A549 (cell line): Measurements from ENCODE around the gene ZNF441. TPM values are rescaled to one million over a fixed set of nuclear protein-coding genes. Genes with fewer than 3 reads are reported as not detected.

Experiments used
- ATAC-seq, 2 experiments: fragments of 200-7000 bp in 1 of 2; fragments of >200 bp in 1 of 2; cut with Nextera tagmentation in 1 of 2; cut with Tn5 transposase in 1 of 2; 3 replicates each; pipeline versions ENCODE4 v1.8.0 to v1.9.1; 2018 to 2020; ENCODE audit warnings: mild to moderate bottlenecking in 1 of 2, moderate library complexity in 1 of 2
- CTCF ChIA-PET: fragments of 300-600 bp; sonication (Branson Sonifier 250); formaldehyde crosslinking; extraction: SDS; loops from one replicate; lab custom pipeline; 2021; ENCODE audit warnings: antibody characterized with exemption, inconsistent platforms; lab: Yijun Ruan, JAX
- POLR2A ChIA-PET: fragments of 350-600 bp; formaldehyde crosslinking; extraction: SDS; loops from one replicate; lab custom pipeline; 2021; ENCODE audit warnings: antibody characterized with exemption, inconsistent platforms; lab: Yijun Ruan, JAX
- DNase-seq, 2 experiments: peaks; one replicate each; pipeline versions ENCODE4 v3.0.0 to v3.0.0-alpha.2; 2011 to 2016; ENCODE audit warnings: low read depth in 1 of 2, low spot score in 1 of 2
- FAIRE-seq: peaks from 2 replicates; lab custom pipeline; 2011; peaks lifted over from hg19 to GRCh38; lab: Jason Lieb, UNC
- H3K27ac ChIP-seq, 2 experiments: fragments of >200 bp; sonication (Bioruptor Twin); formaldehyde crosslinking; 3 replicates each; pipeline ENCODE4 v1.5.1; 2016 to 2017
- H3K4me1 ChIP-seq: fragments of >200 bp; sonication (Bioruptor Twin); formaldehyde crosslinking; 3 replicates; pipeline ENCODE4 v1.6.1; 2016
- H3K4me2 ChIP-seq: fragments of >200 bp; sonication (Bioruptor Twin); formaldehyde crosslinking; 3 replicates; pipeline ENCODE4 v1.6.1; 2016
- H3K4me3 ChIP-seq: fragments of >200 bp; sonication (Bioruptor Twin); formaldehyde crosslinking; 3 replicates; pipeline ENCODE4 v1.5.1; 2016
- H3K9me3 ChIP-seq: fragments of >200 bp; sonication (Bioruptor Twin); formaldehyde crosslinking; 3 replicates; pipeline ENCODE4 v1.6.1; 2016
- BHLHE40 ChIP-seq: IDR thresholded peaks from 2 replicates; pipeline ENCODE4 v1.6.1; 2012; ENCODE audit warnings: low read depth, low read length, inconsistent platforms
- CBX2 ChIP-seq: fragments of 200-600 bp; sonication (generic); IDR thresholded peaks from 2 replicates; pipeline ENCODE4 v1.6.1; 2016; ENCODE audit warnings: low read depth, mild to moderate bottlenecking, borderline replicate concordance
- CTCF ChIP-seq: fragments of >200 bp; sonication (Bioruptor Twin); formaldehyde crosslinking; IDR thresholded peaks from 3 replicates; pipeline ENCODE4 v1.5.1; 2016
- ESRRA ChIP-seq: fragments of 150-350 bp; IDR thresholded peaks from 2 replicates; pipeline ENCODE4 v1.6.1; 2014; ENCODE audit warnings: mild to moderate bottlenecking, low read length, borderline replicate concordance
- FOSB ChIP-seq: fragments of 250-450 bp; sonication (Bioruptor Pico); IDR thresholded peaks from 2 replicates; pipeline ENCODE4 v1.5.0; 2020; ENCODE audit warnings: mild to moderate bottlenecking, moderate library complexity
- HES2 ChIP-seq: fragments of >200 bp; sonication (Bioruptor Twin); formaldehyde crosslinking; IDR thresholded peaks from 2 replicates; pipeline ENCODE4 v1.6.1; 2016
- HOXA7 ChIP-seq: fragments of 250-450 bp; sonication (Bioruptor Pico); IDR thresholded peaks from 2 replicates; pipeline ENCODE4 v1.5.0; 2020; ENCODE audit warnings: mild to moderate bottlenecking, moderate library complexity
- HOXB13 ChIP-seq: fragments of 250-450 bp; sonication (Bioruptor Pico); IDR thresholded peaks from 2 replicates; pipeline ENCODE4 v1.5.0; 2020; ENCODE audit warnings: low read depth, mild to moderate bottlenecking, moderate library complexity
- JUN ChIP-seq, 2 experiments: fragments of >200 bp; sonication (Bioruptor Twin); formaldehyde crosslinking; IDR thresholded peaks; 2 replicates in 1 of 2; 3 replicates in 1 of 2; pipeline ENCODE4 v1.6.1; 2016 to 2017
- JUNB ChIP-seq: fragments of >200 bp; sonication (Bioruptor Twin); formaldehyde crosslinking; IDR thresholded peaks from 2 replicates; pipeline ENCODE4 v1.6.1; 2016
- KDM1A ChIP-seq: fragments of 200-600 bp; sonication (generic); IDR thresholded peaks from 2 replicates; pipeline ENCODE4 v1.6.1; 2016; ENCODE audit warnings: low read depth, mild to moderate bottlenecking
- MAZ ChIP-seq: fragments of 150-350 bp; IDR thresholded peaks from 2 replicates; pipeline ENCODE4 v1.6.1; 2014; ENCODE audit warnings: antibody characterized with exemption, low read depth, low read length, borderline replicate concordance
- POLR2AphosphoS2 ChIP-seq: conservative IDR thresholded peaks from 2 replicates; pipeline ENCODE4 v1.6.1; 2012; ENCODE audit warnings: low read length, improper control_type of control experiment, inconsistent platforms
- RCOR1 ChIP-seq: fragments of 150-350 bp; IDR thresholded peaks from 2 replicates; pipeline ENCODE4 v1.6.1; 2014; ENCODE audit warnings: antibody characterized with exemption, low read length, low read depth
- REST ChIP-seq: fragments of 200-600 bp; sonication (generic); IDR thresholded peaks from 2 replicates; pipeline ENCODE4 v1.6.1; 2016; ENCODE audit warnings: antibody characterized with exemption, mild to moderate bottlenecking, moderate library complexity
- RFX5 ChIP-seq: fragments of 450-650 bp; IDR thresholded peaks from 2 replicates; pipeline ENCODE4 v1.7.1; 2014; ENCODE audit warnings: antibody characterized with exemption, mild to moderate bottlenecking, moderate library complexity
- RNF2 ChIP-seq: fragments of 200-600 bp; sonication (generic); IDR thresholded peaks from 2 replicates; pipeline ENCODE4 v1.6.1; 2016; ENCODE audit warnings: low read depth, mild to moderate bottlenecking, antibody characterized with exemption, moderate library complexity, borderline replicate concordance
- TFCP2L1 ChIP-seq: fragments of 250-450 bp; sonication (Bioruptor Pico); IDR thresholded peaks from 2 replicates; pipeline ENCODE4 v1.5.0; 2021; ENCODE audit warnings: mild to moderate bottlenecking
- ZSCAN20 ChIP-seq: fragments of 250-450 bp; sonication (Bioruptor Pico); IDR thresholded peaks from 2 replicates; pipeline ENCODE4 v1.8.0; 2022; ENCODE audit warnings: mild to moderate bottlenecking, moderate library complexity
- WGBS: methylation state at CpG from one replicate; pipeline ENCODE4 v1.1.6; 2017; ENCODE audit errors: missing lambda C conversion rate; 5-methylcytosine and 5-hydroxymethylcytosine counted together
- polyA plus RNA-seq, 4 experiments: library from polyadenylated mRNA; depleted of rRNA in 3 of 4; stranded (reverse); fragments of >200 nt; fragmentation: RNase III in 1 of 4; extraction: RNeasy Plus Mini Kit Qiagen cat#74134 plus additional on column Dnase treatment in 1 of 4; gene quantifications; 2 replicates in 3 of 4; 3 replicates in 1 of 4; pipeline ENCODE4 v1.2.3, GENCODE V29; 2011 to 2017
- TF ChIP-seq, protein P1 (sequence below): fragments of 250-450 bp; sonication (Bioruptor Pico); IDR thresholded peaks from 2 replicates; pipeline ENCODE4 v1.5.0; 2020; ENCODE audit warnings: low read depth, mild to moderate bottlenecking, moderate library complexity
- TF ChIP-seq, protein P2 (sequence below): fragments of 150-350 bp; IDR thresholded peaks from 2 replicates; pipeline ENCODE4 v1.6.1; 2014; ENCODE audit warnings: low read depth, mild to moderate bottlenecking, low read length

Gene ZNF441
- polyA plus RNA-seq, 2 of the 4 experiments (the other 2 are of a cell fraction) = 0.01 TPM

DNA sequence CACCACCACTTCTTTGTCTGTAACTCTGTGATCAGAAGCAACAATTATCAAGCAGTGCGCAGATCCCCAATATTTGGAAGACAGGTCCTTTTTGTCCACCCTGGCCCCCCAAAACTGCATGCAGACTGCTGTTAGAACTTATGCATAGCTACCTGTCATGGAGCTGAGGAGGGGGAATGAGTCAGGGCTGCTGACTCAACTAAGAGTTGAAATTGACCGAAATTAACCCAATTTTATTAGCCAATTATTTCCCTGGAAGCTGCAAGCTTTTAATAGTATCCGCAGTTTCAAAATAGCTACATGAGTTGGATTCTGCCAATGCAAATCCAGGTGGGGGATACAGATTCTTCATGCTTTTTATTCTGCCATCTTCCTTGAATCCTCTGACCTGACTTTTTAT, 17.6 kb downstream of the ZNF441 start:
- TF ChIP-seq POLR2AphosphoS2 (no peak), REST (no peak), HOXA7 (CRISPR knock-in tag) (no peak), ESRRA (no peak), RFX5 (no peak), RNF2 (no peak), CTCF (no peak), FOSB (CRISPR knock-in tag) (no peak), CBX2 (no peak), BHLHE40 (no peak), JUNB (no peak), RCOR1 (no peak), ZSCAN20 (CRISPR knock-in tag) (no peak), HOXB13 (CRISPR knock-in tag) (no peak), HES2 (no peak), TFCP2L1 (CRISPR knock-in tag) (no peak)
- TF ChIP-seq, protein P1, sequence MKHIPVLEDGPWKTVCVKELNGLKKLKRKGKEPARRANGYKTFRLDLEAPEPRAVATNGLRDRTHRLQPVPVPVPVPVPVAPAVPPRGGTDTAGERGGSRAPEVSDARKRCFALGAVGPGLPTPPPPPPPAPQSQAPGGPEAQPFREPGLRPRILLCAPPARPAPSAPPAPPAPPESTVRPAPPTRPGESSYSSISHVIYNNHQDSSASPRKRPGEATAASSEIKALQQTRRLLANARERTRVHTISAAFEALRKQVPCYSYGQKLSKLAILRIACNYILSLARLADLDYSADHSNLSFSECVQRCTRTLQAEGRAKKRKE (CRISPR knock-in tag) = no peak
- TF ChIP-seq, protein P2, sequence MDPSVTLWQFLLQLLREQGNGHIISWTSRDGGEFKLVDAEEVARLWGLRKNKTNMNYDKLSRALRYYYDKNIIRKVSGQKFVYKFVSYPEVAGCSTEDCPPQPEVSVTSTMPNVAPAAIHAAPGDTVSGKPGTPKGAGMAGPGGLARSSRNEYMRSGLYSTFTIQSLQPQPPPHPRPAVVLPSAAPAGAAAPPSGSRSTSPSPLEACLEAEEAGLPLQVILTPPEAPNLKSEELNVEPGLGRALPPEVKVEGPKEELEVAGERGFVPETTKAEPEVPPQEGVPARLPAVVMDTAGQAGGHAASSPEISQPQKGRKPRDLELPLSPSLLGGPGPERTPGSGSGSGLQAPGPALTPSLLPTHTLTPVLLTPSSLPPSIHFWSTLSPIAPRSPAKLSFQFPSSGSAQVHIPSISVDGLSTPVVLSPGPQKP = no peak
- no peak for FAIRE-seq
- WGBS = 43% methylated on average over 3 of the region's 3 CpGs
- DNase-seq = no peak
- Histone ChIP-seq H3K4me3 (no peak overlapping the region), H3K4me1 (no peaks in the 10 kb centered on the region), H3K4me2 (no peak overlapping the region), H3K9me3 (peaks cover 10% of the 10 kb centered on the region; the same call in 1 of the 3 replicates), H3K27ac (no peak overlapping the region)
- no peak for ATAC-seq
- POLR2A ChIA-PET = no interaction called here
- CTCF ChIA-PET = no interaction called here

DNA sequence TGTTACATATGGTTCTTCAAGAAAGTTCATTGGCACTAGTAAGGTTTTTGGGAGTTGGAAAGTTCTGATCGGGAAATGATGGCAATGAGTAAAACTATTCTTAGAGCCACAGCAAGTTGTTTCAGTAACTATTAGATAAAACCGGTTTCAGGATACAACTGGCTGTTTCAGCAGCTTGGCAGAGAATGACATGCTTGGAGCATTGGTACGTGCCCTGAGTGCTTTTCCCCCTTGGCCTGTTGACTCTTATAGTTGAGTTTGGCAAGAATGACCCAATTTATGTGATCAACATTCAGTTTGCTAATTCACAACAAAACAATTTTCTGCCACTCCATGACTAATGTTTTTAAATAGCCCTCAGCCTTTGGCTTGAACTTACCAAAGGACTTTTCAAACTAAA, 20.7 kb downstream of the ZNF441 start:
- Histone ChIP-seq H3K4me3 (no peak overlapping the region), H3K27ac (no peak overlapping the region), H3K4me1 (no peaks in the 10 kb centered on the region), H3K9me3 (no peaks in the 10 kb centered on the region; the same call in 2 of the 3 replicates), H3K4me2 (no peak overlapping the region)
- no peak for TF ChIP-seq JUN (IDR thresholded peaks at IDR 0.05)
- no peak for TF ChIP-seq KDM1A
- TF ChIP-seq RCOR1 = no peak
- TF ChIP-seq RFX5 = no peak
- no peak for TF ChIP-seq HOXA7 (CRISPR knock-in tag)
- no peak for TF ChIP-seq MAZ
- FAIRE-seq (no peak), ATAC-seq (no peak), DNase-seq (no peak)
- ChIA-PET POLR2A (no interaction called here), CTCF (no interaction called here)
- WGBS = 9% methylated on average over 3 of the region's 3 CpGs
